AG10803 (cell line): ENCODE data around the gene TNS3.

Experiments used
- DNase-seq: peaks from one replicate; pipeline ENCODE4 v3.0.0; 2010; ENCODE audit warnings: low read depth
- H3K4me3 ChIP-seq: 2 replicates; pipeline ENCODE4 v1.5.1; 2011; ENCODE audit warnings: mild to moderate bottlenecking, low read length, control low read depth
- TF ChIP-seq, protein P1 (sequence below): conservative IDR thresholded peaks from 2 replicates; pipeline ENCODE4 v1.5.1; 2011; ENCODE audit warnings: mild to moderate bottlenecking, low read length, control low read depth, inconsistent platforms

TNS3 gene

DNA sequence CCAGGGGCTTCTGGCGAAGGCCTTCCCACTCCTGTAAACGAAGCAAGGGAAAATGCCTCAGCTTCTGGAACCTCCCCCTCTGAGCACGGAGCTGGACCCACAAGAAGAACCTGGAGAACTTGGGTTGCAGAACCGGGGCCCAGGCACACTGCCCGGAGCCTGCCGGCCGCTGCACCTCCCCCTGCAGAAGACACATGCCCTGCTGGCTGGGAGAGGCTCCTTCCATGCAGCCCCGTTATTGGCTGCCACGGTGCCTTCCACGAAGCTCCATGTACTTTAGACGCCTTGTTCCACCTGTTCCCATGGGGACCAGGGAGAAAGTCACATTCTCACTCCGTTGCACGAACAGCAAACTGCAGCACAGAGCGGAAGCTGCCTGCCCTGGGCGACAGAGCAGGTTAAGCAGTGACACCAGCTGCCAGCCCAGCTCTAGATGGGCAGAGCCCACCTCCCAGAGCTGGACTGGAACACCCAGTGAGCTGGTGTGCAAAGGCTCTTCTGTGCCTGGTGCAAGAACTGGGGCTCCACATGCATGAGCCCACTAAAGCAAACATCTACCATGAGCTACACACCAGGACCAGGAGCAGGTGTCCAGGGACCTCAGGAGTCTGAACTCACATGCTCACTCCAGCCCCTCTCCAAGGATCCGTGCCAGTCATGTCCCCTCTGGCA lies 70.1 kb downstream of the TNS3 start:
- H3K4me3 ChIP-seq = no peak overlapping the region
- DNase-seq = no peak
- TF ChIP-seq, protein P1, sequence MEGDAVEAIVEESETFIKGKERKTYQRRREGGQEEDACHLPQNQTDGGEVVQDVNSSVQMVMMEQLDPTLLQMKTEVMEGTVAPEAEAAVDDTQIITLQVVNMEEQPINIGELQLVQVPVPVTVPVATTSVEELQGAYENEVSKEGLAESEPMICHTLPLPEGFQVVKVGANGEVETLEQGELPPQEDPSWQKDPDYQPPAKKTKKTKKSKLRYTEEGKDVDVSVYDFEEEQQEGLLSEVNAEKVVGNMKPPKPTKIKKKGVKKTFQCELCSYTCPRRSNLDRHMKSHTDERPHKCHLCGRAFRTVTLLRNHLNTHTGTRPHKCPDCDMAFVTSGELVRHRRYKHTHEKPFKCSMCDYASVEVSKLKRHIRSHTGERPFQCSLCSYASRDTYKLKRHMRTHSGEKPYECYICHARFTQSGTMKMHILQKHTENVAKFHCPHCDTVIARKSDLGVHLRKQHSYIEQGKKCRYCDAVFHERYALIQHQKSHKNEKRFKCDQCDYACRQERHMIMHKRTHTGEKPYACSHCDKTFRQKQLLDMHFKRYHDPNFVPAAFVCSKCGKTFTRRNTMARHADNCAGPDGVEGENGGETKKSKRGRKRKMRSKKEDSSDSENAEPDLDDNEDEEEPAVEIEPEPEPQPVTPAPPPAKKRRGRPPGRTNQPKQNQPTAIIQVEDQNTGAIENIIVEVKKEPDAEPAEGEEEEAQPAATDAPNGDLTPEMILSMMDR = no peak

DNA sequence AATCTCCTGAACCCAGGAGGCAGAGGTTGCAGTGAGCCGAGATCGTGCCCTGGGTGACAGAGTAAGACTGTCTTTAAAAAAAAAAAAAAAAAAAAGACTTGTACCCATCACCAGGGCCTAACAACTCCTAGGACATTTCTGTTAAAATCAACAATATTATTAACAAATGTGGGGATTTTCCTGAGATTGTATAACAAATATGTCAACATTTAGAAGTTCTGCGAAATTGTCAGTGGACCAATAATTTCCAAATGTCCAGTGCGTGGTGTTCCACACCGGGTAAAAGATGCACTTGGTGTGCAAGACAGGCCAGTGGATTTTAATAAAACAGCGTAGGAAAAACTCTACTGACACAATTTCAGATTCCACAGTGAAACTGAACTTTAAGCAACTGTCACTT lies 71.1 kb downstream of the TNS3 start:
- TF ChIP-seq, protein P1 = no peak
- no peak for DNase-seq
- H3K4me3 ChIP-seq = no peak overlapping the region

DNA sequence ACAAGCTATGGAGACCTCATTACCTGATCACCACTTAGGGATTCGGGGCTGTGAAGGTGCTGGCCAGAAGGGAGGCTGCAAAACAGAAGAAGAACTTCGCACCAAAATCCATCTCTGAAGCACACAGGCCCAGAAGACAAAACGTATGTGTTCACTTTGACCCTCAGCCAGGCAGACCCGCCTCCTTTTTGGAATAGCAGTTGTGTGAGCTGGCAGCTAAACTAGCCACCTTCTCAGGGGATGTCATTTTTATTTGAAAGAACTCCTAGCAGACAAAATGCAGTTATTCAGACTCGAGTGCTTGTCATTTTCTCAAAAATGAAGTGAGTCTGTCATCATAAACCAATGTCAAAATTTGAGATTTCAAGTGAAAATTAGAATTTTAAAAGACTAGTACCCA lies 71.7 kb downstream of the TNS3 start:
- no peak overlapping the region for H3K4me3 ChIP-seq
- no peak for DNase-seq
- TF ChIP-seq, protein P1 = no peak

DNA sequence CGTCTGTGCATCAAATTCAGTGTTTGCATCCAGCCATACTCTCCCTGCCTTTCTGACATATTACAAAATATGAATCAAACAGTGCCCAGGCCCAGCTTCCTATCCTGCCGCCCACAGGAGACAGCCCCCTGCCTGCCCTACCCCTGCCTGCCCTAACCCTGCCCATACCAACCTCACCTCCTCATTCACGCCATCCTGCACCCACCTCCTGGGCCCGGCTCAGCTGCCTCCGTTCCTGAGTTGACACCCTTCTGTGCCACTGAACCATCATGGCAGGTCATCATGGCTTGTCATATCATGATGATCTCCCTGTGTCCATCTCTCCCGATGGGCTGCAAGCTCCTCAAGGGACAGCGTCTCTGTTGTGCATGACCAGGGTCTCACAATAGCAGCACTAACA lies 72.3 kb downstream of the TNS3 start:
- TF ChIP-seq, protein P1 = no peak
- H3K4me3 ChIP-seq = no peak overlapping the region
- DNase-seq = no peak

DNA sequence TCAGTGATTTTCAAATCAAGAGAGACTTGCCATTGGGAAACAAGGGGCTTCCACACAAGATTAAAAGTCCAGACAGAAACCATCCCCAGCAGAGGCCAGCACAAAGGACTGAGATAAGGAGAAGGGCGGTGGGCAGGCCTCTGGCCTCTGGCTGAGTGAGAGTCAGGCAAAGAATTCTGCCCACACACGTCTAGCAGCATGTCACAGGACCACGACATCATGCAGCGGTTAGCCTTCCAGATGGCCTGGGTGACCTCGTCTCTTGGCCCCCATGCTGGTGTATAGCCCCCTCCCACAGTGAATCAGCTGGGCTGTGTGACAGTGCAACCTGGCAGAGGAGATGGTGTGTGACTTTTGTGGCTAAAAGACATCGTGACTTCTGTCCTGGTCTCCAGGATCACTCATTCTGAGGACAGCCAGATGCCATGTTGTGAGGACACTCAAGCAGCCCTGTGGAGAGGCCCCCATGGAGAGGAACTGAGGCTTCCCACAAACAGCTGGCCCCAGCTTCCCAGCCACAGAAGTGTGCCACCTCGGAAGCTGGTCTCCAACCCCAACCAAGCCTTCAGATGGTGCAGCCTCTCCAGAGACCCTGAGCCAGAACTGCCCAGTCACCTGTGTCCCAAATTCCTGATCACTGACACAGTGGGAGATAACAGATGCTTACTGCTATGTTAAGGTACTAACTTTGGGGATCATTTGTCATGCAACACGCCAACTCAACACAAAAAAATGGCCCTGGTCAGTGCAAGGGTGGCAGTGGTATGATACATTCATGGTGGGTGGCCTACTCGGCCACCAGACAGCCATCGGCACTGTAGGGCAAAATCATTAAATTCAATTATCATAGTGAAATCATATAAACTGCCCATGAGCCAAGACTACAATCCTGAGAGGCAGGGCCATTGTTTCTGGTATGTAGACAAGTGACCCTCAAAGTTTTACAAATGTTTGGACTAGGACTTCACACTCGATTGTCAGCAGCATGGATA lies 73.2 kb downstream of the TNS3 start:
- DNase-seq = no peak
- H3K4me3 ChIP-seq = no peak overlapping the region
- TF ChIP-seq, protein P1 = no peak

DNA sequence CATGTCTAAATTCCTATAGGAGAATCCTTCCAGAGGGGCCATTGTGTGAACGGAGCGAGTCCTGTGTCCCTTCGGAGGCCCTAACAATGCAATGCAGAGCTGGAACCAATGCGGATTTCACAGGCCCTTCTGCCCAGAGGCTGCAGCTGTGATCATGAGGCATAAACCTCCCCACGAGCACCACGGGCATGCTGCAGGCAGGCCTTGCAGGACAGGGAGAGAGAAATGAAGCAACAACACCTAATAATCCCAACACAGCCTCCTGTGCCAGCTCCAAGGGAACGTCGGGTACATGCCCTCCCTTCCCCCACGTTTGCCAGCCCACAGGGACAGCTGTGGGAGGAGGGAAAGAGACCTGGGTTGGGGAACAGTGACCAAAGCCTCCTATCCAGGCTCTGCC lies 74.4 kb downstream of the TNS3 start:
- no peak for DNase-seq
- no peak overlapping the region for H3K4me3 ChIP-seq
- TF ChIP-seq, protein P1 = no peak
